Measurements from ENCODE around the gene TFE3.

The TFE3 gene, protein sequence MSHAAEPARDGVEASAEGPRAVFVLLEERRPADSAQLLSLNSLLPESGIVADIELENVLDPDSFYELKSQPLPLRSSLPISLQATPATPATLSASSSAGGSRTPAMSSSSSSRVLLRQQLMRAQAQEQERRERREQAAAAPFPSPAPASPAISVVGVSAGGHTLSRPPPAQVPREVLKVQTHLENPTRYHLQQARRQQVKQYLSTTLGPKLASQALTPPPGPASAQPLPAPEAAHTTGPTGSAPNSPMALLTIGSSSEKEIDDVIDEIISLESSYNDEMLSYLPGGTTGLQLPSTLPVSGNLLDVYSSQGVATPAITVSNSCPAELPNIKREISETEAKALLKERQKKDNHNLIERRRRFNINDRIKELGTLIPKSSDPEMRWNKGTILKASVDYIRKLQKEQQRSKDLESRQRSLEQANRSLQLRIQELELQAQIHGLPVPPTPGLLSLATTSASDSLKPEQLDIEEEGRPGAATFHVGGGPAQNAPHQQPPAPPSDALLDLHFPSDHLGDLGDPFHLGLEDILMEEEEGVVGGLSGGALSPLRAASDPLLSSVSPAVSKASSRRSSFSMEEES

GRCh38 chrX:49043220-49043986 lies at the start of gene TFE3:
Gene TFE3 (minus strand): TSS chrX:49043357. CDS start chrX:49043226, 131 bp downstream.
- peak; percentile 91 to 94 (median 92) for DNase-seq (ENCODE audit: low read depth in 2 of 3, low spot score in 1 of 3)

DNA sequence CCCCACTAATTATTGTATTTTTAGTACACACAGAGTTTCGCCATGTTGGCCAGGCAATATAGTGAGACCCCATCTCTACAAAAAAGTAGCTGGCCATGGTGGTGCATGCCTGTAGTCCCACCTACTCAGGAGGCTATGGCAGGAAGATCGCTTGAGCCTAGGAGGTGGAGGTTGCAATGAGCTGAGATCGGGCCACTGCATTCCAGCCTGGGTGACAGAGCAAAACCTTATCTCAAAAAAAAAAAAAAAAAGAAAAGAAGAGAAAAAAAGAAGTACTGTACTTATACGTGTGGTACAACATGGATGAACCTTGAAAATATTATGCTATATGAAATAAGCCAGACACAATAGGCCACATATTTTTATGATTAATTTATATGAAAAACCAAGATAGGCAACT lies 46.4 kb upstream of the TFE3 start:
- no peak for DNase-seq (ENCODE audit: low read depth in 2 of 3, low spot score in 1 of 3)

DNA sequence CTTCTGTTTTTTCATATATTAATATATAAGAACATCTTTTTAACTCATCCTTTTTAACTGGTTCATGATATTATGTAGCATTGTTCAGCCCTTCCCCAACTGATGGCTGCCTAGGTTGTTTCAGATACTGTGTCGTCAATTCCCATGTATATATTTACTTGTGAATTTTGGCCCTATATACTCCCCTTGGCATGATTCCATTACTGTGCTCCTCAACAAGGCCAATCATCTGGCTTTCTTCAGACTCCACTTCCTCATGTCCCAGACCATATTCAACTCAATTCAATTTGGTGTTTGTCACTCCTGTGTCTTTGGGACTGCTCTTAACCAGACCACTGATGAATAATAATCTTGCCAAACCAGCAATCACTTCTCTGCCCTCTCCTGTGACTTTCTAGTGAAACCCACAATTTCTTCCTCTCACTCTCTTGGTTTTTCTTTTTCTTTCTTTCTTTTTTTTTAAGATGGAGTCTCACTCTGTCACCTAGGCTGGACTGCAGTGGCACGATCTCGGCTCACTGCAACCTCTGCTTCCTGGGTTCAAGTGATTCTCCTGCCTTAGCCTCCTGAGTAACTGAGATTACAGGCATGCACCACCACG lies 39.2 kb upstream of the TFE3 start:
- no peak for DNase-seq (ENCODE audit: low read depth in 2 of 3, low spot score in 1 of 3)

GRCh38 chrX:49079489-49080428 lies 36.6 kb upstream of the TFE3 start, which contains the start of gene WDR45:
Gene WDR45 (minus strand): TSS chrX:49079887. CDS start chrX:49078095, 1,792 bp downstream.
- peak; percentile 35 to 54 (median 47) for DNase-seq (ENCODE audit: low read depth in 2 of 3, low spot score in 1 of 3)

GRCh38 chrX:49077941-49078340 lies 34.8 kb upstream of the TFE3 start:
- DNase-seq (ENCODE audit: low read depth in 2 of 3, low spot score in 1 of 3): no peak

DNA sequence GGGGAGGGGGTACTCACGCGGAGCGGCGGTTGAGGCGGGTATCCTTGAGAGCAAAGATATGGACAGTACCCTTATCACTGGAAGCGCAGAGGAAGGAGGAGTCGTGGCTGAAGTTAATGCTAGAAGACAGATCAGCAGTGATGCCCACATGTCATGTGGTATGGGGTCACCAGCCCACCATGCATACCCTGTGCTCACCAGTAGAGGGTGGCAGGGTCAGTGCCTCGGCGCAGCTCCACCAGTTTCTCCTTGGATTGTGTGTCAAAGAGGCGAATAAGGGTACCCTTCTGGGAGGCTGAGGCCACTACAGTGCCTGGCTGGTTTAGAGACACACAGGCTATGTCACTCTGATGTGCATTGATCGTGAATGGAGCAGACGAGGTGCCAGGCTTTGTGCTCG lies 32.2 kb upstream of the TFE3 start:
- no peak for DNase-seq (ENCODE audit: low read depth in 2 of 3, low spot score in 1 of 3)

GRCh38 chrX:49073601-49074575 lies 30.7 kb upstream of the TFE3 start, which contains the start of gene PRAF2:
Gene PRAF2 (minus strand): TSS chrX:49074002. CDS start chrX:49073987, 15 bp downstream.
- peak; percentile 79 to 87 (median 85) for DNase-seq (ENCODE audit: low read depth in 2 of 3, low spot score in 1 of 3)

GRCh38 chrX:49072712-49073095 lies 29.5 kb upstream of the TFE3 start:
- DNase-seq (ENCODE audit: low read depth in 2 of 3, low spot score in 1 of 3): no peak

DNA sequence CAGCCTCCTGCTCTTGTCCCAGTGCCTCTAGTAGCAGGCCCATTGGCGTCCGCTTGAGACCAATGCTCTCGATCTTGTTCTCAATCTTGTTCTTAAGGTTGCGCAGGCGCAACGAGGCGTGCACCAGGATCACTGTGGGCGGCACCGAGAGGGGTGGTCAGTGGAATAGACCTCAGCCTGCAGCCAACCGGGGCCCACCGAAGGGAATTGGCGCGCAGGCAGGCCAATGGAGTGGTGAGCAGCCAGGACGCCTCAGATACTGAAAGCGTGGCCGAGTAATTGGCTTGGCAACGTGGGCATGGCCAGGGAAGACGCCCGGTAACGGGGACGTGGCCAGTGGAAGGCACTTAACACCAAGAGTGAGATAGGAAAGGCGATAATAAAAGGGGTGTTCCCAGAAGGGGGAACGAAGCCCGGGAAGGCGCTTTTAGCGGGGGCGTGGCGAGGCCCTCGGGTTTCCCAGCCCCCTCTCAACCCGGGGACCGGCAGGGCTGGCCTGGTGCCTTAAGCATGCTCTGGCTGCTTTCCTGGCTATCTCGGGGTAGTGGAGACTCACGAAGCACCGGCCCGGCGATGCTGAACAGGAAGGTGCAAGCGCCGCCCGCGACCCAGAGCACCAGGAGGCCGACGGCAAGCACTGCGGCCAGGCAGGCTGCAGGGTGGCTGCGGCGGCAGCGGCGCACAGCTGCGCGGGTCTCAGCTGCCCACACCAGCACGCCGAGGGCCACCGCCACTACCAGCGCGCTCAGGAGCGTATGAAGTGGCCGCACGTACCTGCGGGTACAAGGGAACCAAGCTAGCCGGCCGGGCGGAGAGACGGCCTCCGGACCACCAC lies 28.9 kb upstream of the TFE3 start:
- no peak for DNase-seq (ENCODE audit: low read depth in 2 of 3, low spot score in 1 of 3)

DNA sequence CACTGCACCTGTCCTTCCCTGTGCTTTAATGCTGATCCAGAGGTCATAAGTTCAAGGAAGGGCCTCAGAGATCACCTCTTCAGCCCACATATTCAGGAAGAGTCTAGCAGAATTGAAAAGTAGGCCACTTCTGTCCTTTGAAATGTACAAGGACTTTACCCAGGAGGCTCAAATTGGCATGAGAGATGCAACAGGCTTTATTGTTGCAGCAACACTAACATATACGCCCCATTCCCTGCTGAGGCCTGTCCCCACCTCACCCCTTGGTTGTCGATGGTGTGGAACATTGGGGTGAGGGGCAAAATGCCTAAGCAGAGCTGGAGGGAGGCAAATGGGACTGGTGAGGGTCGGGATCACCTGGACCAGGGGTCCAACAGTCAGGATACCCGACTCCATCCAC lies 27.8 kb upstream of the TFE3 start:
- no peak for DNase-seq (ENCODE audit: low read depth in 2 of 3, low spot score in 1 of 3)

GRCh38 chrX:49069038-49069437 lies 25.9 kb upstream of the TFE3 start:
- no peak for DNase-seq (ENCODE audit: low read depth in 2 of 3, low spot score in 1 of 3)

DNA sequence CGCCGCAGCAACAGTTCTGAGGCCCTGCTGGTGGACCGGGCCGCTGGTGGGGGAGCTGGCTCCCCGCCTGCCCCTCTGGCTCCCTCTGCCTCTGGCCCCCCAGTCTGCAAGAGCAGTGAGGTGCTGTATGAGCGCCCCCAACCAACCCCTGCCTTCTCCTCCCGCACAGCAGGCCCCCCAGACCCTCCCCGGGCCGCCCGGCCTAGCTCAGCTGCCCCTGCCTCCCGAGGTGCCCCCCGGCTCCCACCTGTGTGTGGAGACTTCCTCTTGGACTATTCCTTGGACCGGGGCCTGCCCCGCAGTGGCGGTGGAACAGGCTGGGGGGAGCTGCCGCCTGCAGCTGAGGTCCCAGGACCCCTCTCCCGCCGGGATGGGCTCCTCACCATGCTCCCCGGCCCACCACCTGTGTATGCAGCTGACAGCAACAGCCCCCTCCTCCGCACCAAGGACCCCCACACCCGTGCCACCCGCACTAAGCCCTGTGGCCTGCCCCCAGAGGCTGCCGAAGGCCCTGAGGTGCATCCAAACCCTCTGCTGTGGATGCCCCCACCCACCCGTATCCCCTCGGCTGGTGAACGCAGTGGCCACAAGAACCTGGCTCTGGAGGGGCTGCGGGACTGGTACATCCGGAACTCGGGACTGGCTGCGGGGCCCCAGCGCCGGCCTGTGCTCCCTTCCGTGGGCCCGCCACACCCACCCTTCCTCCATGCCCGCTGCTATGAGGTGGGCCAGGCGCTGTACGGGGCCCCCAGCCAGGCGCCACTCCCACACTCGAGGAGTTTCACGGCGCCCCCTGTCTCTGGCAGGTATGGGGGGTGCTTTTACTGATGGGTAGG lies 24.3 kb upstream of the TFE3 start:
- DNase-seq (ENCODE audit: low read depth in 2 of 3, low spot score in 1 of 3): no peak

DNA sequence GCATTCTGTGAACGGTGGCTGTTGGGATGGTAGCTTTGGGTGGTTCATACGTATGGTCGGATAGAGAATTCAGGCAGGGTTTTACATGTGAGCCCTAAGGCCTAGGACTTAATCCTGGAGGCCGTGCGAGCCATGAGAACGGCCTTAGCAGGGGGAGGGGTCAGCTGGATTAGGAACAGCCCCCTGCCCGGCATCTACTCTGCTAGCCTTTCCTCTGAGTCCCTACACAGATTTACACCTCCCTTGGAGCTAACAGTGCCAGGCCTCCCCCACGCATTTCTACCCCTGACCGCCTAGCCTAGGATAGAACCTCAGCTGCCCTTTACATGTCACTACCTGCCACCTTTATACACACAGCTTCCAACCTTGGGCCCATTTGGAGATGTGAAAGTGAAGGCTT lies 23.5 kb upstream of the TFE3 start:
- no peak for DNase-seq (ENCODE audit: low read depth in 2 of 3, low spot score in 1 of 3)

DNA sequence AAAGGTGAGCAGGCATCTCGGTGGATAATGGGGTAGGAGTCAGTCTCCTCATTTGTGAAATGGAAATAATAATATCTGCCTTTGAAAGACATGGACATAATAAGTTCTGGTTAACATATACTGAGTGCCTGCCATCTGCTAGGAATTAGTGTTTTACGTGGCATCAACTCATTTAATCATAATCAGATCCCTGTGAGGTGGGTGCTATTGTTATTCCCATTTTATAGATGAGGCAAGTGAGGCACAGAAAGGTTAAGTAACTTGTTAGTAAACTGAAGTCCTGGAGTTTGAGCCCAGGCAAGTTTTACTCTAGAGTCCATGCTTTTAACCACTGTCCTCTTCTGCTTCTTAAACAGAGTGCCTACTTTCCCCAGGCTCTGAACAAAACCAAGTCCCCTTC lies 23.1 kb upstream of the TFE3 start:
- no peak for DNase-seq (ENCODE audit: low read depth in 2 of 3, low spot score in 1 of 3)

GRCh38 chrX:49064735-49065134 lies 21.6 kb upstream of the TFE3 start:
- no peak for DNase-seq (ENCODE audit: low read depth in 2 of 3, low spot score in 1 of 3)

DNA sequence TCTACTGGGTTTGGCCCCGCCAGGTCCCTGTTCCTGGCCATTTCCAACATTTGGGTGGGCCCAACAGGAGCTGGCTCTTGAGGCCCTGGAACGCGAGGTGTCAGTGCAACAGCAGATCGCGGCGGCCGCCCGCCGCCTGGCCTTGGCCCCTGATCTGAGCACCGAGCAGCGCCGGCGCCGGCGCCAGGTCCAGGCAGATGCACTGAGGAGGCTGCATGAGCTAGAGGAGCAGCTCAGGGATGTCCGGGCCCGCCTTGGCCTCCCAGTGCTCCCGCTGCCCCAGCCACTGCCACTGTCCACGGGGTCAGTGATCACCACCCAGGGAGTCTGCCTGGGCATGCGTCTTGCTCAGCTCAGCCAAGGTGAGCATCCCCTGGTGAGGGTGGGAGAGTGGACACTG lies 21.1 kb upstream of the TFE3 start:
- no peak for DNase-seq (ENCODE audit: low read depth in 2 of 3, low spot score in 1 of 3)

DNA sequence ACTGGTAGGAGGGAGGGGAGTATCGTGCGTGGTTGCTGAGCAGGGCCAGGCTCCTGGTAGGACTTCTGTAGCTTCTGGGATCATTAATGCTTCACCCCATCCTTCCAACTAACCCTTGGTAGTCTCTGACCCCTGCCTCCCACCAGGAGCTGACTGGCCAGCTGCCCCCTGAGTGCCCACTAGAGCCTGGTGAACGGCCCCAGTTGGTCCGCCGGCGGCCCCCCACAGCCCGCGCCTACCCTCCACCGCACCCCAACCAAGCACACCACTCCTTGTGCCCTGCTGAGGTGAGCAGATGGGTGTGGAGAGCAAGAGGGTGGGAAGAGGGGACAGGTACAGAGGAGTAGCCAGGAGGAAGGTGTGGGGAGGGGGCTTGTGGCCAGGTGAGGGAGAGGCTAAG lies 20.6 kb upstream of the TFE3 start:
- DNase-seq (ENCODE audit: low read depth in 2 of 3, low spot score in 1 of 3): no peak
